ENCODE data around the gene MYRIP. TPM values are rescaled to one million over a fixed set of nuclear protein-coding genes. Genes with fewer than 3 reads are reported as not detected.

The MYRIP gene
- total RNA-seq, 4 donors from 2014 or later: 0.66 to 3.1 (median 2.6) TPM

DNA sequence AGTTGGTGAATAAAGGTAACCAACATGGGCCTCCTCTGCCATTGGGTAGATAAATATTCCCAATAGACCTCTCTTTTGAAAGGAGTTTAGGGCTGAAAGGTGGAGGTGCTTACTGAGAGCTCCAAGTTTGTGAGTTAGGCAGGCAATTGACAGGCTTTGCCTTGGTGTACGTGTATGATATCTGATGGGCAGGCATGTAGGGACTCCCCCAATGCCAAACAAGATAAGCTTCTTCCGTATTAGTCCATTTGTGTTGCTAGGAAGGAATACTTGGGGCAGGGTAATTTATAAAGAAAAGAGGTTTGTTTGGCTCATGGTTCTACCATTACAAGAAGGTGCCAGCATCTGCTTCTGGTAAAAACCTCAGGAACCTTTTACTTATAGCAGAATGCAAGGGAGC is 339.4 kb downstream of the MYRIP start:
- WGBS, 2 donors: 83 to 86% methylated on average over 1 to 2 of the region's 2 CpGs
- peaks cover 0 to 4% (median 0%) of the 10 kb centered on the region in 4 donors for H3K27me3 ChIP-seq
- no peak overlapping the region for H3K27ac ChIP-seq
- no peak for DNase-seq
- TF ChIP-seq, protein P1, sequence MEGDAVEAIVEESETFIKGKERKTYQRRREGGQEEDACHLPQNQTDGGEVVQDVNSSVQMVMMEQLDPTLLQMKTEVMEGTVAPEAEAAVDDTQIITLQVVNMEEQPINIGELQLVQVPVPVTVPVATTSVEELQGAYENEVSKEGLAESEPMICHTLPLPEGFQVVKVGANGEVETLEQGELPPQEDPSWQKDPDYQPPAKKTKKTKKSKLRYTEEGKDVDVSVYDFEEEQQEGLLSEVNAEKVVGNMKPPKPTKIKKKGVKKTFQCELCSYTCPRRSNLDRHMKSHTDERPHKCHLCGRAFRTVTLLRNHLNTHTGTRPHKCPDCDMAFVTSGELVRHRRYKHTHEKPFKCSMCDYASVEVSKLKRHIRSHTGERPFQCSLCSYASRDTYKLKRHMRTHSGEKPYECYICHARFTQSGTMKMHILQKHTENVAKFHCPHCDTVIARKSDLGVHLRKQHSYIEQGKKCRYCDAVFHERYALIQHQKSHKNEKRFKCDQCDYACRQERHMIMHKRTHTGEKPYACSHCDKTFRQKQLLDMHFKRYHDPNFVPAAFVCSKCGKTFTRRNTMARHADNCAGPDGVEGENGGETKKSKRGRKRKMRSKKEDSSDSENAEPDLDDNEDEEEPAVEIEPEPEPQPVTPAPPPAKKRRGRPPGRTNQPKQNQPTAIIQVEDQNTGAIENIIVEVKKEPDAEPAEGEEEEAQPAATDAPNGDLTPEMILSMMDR (IDR thresholded peaks at IDR 0.05): no peak
- TF ChIP-seq POLR2A (IDR thresholded peaks at IDR 0.05): no peak
- no peak overlapping the region for H3K4me3 ChIP-seq
- intact Hi-C loops (cut with DNase I): no loop called here
- H3K9me3 ChIP-seq: no peaks in the 10 kb centered on the region
- no peaks in the 10 kb centered on the region for H3K36me3 ChIP-seq
- H3K4me1 ChIP-seq: no peaks in the 10 kb centered on the region

DNA sequence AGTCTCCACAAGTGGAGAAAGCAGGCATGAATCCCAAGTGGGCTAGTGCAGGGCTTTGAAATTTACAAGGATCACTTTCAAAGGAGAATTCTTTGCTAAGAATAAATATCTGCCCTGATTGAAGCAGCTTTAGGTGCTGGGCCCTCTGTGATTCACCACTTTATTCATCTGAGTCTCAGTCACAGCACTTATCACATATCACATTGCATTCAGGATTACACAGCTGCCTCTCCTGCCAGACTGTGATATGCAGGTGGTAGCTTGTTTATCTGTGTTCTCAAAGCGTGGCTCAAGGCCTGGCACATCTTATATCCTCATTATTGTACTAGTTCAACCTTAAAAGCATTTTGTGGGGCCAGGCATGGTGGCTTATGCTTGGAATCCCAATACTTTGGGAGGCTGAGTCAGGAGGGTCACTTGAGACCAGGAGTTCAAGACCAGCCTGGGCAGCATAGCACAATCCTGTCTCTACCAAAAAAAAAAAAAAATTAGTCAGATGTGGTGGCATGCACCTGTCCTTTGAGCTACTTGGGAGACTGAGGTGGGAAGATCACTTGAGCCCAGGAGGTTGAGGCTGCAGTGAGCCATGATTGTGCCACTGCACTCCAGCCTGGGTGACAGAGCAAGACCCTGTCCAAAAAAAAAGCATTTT is 343.2 kb downstream of the MYRIP start:
- TF ChIP-seq, protein P1 (IDR thresholded peaks at IDR 0.05): no peak
- TF ChIP-seq POLR2A (IDR thresholded peaks at IDR 0.05): no peak
- intact Hi-C loops (cut with DNase I): no loop called here
- H3K9me3 ChIP-seq: no peaks in the 10 kb centered on the region

GRCh38 chr3:40160933-40161332 is 351.5 kb downstream of the MYRIP start:
- H3K4me3 ChIP-seq: no peak overlapping the region
- no peak overlapping the region for H3K27ac ChIP-seq
- no peak for DNase-seq
- H3K4me1 ChIP-seq: no peaks in the 10 kb centered on the region
- no peaks in the 10 kb centered on the region for H3K9me3 ChIP-seq
- intact Hi-C loops (cut with DNase I): no loop called here
- WGBS, 2 donors: 85 to 95% methylated on average over 4 to 6 of the region's 6 CpGs
- TF ChIP-seq, protein P1 (IDR thresholded peaks at IDR 0.05): no peak
- no peak for TF ChIP-seq POLR2A (IDR thresholded peaks at IDR 0.05)
- H3K27me3 ChIP-seq: no peaks in the 10 kb centered on the region
- no peaks in the 10 kb centered on the region for H3K36me3 ChIP-seq

More for the DNA sequence above, 343.2 kb downstream of the MYRIP start:
- Histone ChIP-seq H3K36me3 (no peaks in the 10 kb centered on the region), H3K4me1 (no peaks in the 10 kb centered on the region), H3K4me3 (no peak overlapping the region), H3K27ac (no peak overlapping the region), H3K27me3 (no peaks in the 10 kb centered on the region)
- DNase-seq: no peak
- 42% methylated on average over 1 of the region's 1 CpG; no CpG with 5 or more reads in 1 of the 2 donors for WGBS, 2 donors

DNA sequence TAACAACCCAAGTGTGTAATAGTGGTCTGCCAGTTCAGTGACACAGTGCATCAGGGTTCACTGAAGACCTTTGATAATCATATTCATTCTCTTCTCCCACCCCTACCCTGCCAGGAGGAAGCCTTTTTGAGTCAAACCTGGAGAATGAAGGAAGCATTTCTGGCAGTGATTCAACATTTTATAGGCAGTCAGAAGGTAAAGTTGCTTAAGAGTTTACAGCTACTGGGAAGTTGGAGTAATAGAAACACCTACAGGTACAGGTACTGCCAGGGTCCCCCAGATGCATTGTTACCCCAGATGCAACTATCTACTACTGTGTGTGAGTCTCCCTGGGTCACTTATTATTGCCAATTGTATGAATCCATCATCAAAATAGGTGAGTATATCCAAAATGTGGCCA is 353.2 kb downstream of the MYRIP start:
- no peaks in the 10 kb centered on the region for H3K4me1 ChIP-seq
- H3K27ac ChIP-seq: no peak overlapping the region
- no peak for TF ChIP-seq POLR2A (IDR thresholded peaks at IDR 0.05)
- TF ChIP-seq, protein P1 (IDR thresholded peaks at IDR 0.05): no peak
- intact Hi-C loops (cut with DNase I): no loop called here
- H3K4me3 ChIP-seq: no peak overlapping the region
- no peak for DNase-seq
- no peaks in the 10 kb centered on the region for H3K9me3 ChIP-seq
- no peaks in the 10 kb centered on the region for H3K27me3 ChIP-seq
- H3K36me3 ChIP-seq: no peaks in the 10 kb centered on the region

DNA sequence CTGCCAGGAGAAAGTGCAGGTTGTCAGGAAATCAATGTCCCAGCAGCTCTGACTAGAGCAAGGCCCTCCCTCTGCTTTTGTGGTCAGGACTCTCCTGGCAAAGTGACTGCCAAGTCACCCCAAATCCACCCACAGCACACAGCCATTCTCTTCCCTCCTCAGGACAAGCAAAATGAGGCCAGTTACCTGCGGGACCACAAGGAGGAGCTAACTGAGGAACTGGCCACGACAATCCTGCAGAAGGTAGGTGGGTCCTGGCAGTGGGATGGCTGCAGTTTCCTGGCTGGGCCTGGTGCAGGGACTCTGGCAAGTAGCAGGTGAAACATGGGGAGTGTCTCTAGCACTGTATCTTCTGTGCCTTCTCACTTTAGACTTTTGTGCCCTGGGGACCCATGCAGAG is 357.6 kb downstream of the MYRIP start:
- no peaks in the 10 kb centered on the region for H3K9me3 ChIP-seq
- no peak overlapping the region for H3K4me3 ChIP-seq
- H3K36me3 ChIP-seq: no peaks in the 10 kb centered on the region
- WGBS, 2 donors: 40% methylated on average over 1 of the region's 2 CpGs; no CpG with 5 or more reads in 1 of the 2 donors
- no peaks in the 10 kb centered on the region for H3K4me1 ChIP-seq
- H3K27ac ChIP-seq: no peak overlapping the region
- TF ChIP-seq, protein P1 (IDR thresholded peaks at IDR 0.05): no peak
- TF ChIP-seq POLR2A (IDR thresholded peaks at IDR 0.05): no peak
- H3K27me3 ChIP-seq: no peaks in the 10 kb centered on the region
- intact Hi-C loops (cut with DNase I): no loop called here
- DNase-seq: no peak
